GM12801 (cell line): ENCODE data around the gene TAPBP.

Experiments used
- TF ChIP-seq, protein P1 (sequence below): IDR thresholded peaks from one replicate; pipeline ENCODE4 v1.5.1; 2011; ENCODE audit warnings: control low read depth; ENCODE audit not compliant: insufficient read length; ENCODE audit errors: extremely low read depth

TAPBP gene

DNA sequence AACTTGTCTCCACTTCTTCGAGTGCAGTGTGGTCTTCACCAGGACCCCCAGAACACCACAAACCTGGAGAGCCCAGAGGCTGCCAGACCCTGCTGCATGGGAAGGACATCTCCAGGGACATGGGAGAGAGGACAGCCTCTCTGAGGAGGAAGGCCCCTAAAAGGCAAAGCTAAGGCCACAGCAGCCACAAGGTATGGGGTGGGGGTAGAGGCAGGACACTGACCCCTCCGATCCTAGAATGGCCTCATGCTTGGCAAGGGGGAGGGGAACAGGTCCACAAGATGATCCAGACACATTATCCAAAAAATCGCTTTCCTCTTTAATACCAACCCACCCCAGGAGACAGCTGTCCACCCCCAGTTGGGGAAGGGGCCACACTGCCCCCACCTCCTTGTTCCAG lies 35.1 kb downstream of the TAPBP start:
- TF ChIP-seq, protein P1, sequence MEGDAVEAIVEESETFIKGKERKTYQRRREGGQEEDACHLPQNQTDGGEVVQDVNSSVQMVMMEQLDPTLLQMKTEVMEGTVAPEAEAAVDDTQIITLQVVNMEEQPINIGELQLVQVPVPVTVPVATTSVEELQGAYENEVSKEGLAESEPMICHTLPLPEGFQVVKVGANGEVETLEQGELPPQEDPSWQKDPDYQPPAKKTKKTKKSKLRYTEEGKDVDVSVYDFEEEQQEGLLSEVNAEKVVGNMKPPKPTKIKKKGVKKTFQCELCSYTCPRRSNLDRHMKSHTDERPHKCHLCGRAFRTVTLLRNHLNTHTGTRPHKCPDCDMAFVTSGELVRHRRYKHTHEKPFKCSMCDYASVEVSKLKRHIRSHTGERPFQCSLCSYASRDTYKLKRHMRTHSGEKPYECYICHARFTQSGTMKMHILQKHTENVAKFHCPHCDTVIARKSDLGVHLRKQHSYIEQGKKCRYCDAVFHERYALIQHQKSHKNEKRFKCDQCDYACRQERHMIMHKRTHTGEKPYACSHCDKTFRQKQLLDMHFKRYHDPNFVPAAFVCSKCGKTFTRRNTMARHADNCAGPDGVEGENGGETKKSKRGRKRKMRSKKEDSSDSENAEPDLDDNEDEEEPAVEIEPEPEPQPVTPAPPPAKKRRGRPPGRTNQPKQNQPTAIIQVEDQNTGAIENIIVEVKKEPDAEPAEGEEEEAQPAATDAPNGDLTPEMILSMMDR, result no peak

DNA sequence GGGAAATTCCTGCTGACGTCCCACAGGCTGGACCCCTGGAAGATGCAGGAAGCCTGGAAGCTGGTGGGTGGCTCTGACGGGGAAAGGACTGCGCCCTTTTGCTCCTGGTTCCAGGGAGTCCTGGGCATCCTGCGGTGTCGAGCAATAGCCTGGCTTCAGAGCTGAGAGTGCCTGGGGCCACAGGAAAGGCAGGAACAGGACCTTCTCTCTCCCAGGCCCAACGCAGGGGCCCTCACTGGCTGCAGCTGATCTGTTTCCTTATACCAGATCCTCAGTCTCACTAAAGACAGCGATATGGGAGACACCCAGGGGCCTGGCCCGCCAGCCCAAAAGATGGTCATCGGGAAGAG lies 35.5 kb downstream of the TAPBP start:
- TF ChIP-seq, protein P1, result no peak

DNA sequence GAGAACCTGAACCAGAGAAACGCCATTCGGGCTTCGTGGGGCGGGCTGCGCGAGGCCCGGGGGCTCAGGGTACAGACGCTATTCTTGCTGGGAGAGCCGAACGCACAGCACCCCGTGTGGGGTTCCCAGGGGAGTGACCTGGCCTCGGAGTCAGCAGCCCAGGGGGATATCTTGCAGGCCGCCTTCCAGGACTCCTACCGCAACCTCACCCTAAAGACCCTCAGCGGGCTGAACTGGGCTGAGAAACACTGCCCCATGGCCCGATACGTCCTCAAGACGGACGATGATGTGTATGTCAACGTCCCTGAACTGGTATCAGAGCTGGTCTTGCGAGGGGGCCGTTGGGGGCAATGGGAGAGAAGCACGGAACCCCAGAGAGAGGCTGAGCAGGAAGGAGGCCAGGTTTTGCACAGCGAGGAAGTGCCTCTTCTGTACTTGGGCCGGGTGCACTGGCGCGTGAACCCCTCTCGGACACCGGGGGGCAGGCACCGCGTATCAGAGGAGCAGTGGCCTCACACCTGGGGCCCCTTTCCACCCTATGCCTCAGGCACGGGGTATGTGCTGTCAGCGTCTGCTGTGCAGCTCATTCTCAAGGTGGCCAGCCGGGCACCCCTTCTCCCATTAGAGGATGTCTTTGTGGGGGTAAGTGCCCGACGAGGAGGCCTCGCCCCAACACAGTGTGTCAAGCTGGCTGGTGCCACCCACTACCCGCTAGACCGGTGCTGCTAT lies 36.1 kb downstream of the TAPBP start:
- TF ChIP-seq, protein P1, result no peak

DNA sequence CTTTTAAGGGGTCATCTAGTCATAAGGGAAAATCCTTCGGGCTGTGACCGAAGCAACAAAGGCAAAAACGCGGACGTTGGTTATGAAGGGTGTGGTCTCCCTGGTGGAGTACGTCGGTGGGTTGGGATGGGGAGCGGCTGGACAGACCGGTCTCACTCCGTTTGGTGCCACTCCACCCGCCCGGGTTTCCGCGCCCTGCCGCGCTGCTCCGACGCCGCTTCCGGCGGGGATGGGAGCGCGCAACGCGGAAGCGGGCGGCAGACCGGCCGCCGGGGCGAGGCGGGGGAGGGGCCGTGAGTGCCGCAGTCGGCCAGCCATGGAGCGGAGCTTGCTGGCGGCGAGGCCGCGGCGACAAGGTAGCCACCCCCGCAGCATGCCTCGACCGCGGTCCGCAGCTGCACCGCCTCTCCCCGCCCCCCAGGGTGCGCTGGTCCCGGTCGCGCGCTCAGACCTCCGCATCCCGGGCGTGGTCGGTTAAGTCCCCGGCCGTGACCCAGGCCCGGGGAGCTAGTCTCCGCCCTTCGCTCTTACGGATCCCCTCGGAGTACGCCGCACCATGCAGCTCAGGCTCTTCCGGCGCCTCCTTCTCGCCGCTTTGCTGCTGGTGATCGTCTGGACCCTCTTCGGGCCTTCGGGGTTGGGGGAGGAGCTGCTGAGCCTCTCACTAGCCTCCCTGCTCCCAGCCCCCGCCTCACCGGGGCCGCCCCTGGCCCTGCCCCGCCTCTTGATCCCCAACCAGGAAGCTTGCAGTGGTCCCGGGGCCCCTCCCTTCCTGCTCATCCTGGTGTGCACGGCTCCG lies 36.8 kb downstream of the TAPBP start, which contains the start of gene B3GALT4:
Gene B3GALT4, plus strand, starts transcription at position 260 of the 799 bp plus-strand sequence. Its CDS starts 297 bp downstream, at position 557.
- TF ChIP-seq, protein P1, result no peak

DNA sequence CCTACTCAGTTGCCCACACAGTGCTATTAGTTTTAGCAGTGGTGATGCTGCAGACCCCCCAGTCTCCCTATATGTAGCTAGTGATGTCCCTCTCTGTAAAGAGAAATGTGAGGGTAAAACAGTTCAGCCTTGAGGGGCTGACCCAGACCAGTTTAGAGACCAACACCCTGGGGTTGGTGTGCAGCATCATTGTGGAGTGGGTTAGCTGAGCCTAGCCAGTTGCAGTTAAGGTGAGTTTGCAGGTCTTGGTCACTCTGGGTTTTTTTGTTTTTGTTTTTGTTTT lies 37.4 kb downstream of the TAPBP start:
- TF ChIP-seq, protein P1, result no peak

DNA sequence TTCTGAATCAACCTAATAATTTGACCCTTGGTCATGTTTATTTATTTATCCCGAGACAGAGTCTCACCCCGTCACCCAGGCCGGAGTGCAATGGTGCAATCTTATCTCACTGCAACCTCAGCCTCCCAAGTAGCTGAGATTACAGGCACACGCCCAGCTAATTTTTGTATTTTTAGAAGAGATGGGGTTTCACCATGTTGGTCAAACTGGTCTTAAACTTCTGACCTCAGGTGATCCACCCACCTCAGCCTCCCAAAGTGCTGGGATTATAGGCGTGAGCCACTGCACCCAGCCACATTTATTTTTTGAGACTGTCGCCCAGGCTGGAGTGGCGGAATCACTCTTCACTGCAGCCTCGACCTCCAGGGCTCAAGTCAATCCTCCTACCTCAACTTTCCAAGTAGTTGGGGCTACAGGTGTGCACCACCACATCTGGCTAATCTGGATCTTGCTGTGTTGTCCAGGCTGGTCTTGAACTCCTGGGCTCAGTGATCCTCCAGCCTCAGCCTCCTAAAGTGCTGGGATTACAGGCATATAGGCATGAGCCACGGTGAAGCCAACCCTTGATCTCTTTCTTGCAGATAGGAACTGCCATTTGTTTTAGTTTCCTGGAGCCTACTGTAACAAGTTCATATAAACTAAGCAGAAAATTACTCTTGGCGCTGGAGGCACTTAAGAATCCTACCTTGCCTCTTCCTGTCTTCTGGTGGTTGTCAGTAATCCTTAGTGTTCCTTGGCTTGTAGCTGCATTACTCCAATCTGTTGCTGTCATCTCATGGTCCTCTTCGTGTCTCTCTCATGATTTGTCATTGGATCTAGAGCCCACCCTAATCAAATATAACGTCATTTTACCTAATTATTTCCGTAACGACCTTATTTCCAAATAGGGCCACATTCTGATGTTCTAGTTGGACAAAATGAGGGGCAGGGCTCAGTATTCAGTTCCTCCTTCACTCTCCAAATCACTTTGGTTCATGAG lies 39.7 kb downstream of the TAPBP start:
- TF ChIP-seq, protein P1, result no peak
